Esophagus muscularis mucosa (tissue), 4 donors: ENCODE results near the gene CFAP410.

Experiments
- EP300 ChIP-seq: sonication (generic); formaldehyde crosslinking; IDR thresholded peaks from one replicate; pipeline ENCODE4 v1.6.1; 2017; ENCODE audit warnings: antibody characterized with exemption
- POLR2A ChIP-seq: fragments of 450-650 bp; IDR thresholded peaks from one replicate; pipeline ENCODE4 v1.6.1; 2017; ENCODE audit warnings: antibody characterized with exemption, moderate library complexity, mild to moderate bottlenecking, low read depth
- POLR2AphosphoS5 ChIP-seq, 2 donors: sonication (generic); formaldehyde crosslinking; IDR thresholded peaks; one replicate each; pipeline ENCODE4 v1.6.1; 2017; ENCODE audit warnings: antibody characterized with exemption in 2 of 2
- TF ChIP-seq, protein P1 (sequence below), 3 experiments: fragments of 200-600 bp in 2 of 3; fragments of 450-650 bp in 1 of 3; sonication (generic) in 2 of 3; IDR thresholded peaks; one replicate each; pipeline ENCODE4 v1.5.1; 2017 to 2019; ENCODE audit warnings: antibody characterized with exemption in 3 of 3, mild to moderate bottlenecking in 2 of 3, moderate library complexity in 1 of 3

- no peak for TF ChIP-seq EP300
- TF ChIP-seq, protein P1, sequence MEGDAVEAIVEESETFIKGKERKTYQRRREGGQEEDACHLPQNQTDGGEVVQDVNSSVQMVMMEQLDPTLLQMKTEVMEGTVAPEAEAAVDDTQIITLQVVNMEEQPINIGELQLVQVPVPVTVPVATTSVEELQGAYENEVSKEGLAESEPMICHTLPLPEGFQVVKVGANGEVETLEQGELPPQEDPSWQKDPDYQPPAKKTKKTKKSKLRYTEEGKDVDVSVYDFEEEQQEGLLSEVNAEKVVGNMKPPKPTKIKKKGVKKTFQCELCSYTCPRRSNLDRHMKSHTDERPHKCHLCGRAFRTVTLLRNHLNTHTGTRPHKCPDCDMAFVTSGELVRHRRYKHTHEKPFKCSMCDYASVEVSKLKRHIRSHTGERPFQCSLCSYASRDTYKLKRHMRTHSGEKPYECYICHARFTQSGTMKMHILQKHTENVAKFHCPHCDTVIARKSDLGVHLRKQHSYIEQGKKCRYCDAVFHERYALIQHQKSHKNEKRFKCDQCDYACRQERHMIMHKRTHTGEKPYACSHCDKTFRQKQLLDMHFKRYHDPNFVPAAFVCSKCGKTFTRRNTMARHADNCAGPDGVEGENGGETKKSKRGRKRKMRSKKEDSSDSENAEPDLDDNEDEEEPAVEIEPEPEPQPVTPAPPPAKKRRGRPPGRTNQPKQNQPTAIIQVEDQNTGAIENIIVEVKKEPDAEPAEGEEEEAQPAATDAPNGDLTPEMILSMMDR (IDR thresholded peaks at IDR 0.05), result no peak
- TF ChIP-seq POLR2A, result no peak
- no peak for TF ChIP-seq POLR2AphosphoS5 (IDR thresholded peaks at IDR 0.05)
Measured at GRCh38 chr21:44329971-44330681, 9.1 kb downstream of the CFAP410 start.
